IMR-90 (cell line): ENCODE results near the gene MBIP. TPM values are rescaled to one million over a fixed set of nuclear protein-coding genes. Genes with fewer than 3 reads are reported as not detected.

Source experiments
- ATAC-seq: fragments of 200-7000 bp; cut with Tn5 transposase; 2 replicates; pipeline ENCODE4 v1.9.1; 2020; ENCODE audit warnings: low read depth, mild to moderate bottlenecking, moderate library complexity
- BruUV-seq: library from RNA; stranded (reverse); fragments of 400-500 nt; replicated peaks from 2 replicates; lab custom pipeline; 2021; lab: Mats Ljungman, UMichigan
- CTCF ChIA-PET: fragments of 300-600 bp; formaldehyde crosslinking; extraction: SDS; loops from one replicate; lab custom pipeline; 2021; ENCODE audit warnings: antibody characterized with exemption; lab: Yijun Ruan, JAX
- POLR2A ChIA-PET: fragments of 300-600 bp; sonication (Branson Sonifier 250); formaldehyde crosslinking; loops from one replicate; lab custom pipeline; 2022; ENCODE audit warnings: antibody characterized with exemption; ENCODE audit not compliant: unreplicated experiment; lab: Charles Lee
- DNase-seq: peaks from one replicate; pipeline ENCODE4 v3.0.0; 2013
- H2AFZ ChIP-seq: replicated peaks from 2 replicates; pipeline ENCODE3; 2013; ENCODE audit warnings: low read length, mild to moderate bottlenecking; ENCODE audit not compliant: poor library complexity
- H2AK5ac ChIP-seq: 2 replicates; pipeline ENCODE4 v1.6.1; 2013; ENCODE audit warnings: low read depth, low read length, inconsistent platforms
- H2AK9ac ChIP-seq: replicated peaks from 2 replicates; pipeline ENCODE3; 2013; ENCODE audit warnings: mild to moderate bottlenecking, low read depth, low read length, moderate library complexity; ENCODE audit not compliant: poor library complexity
- H2BK120ac ChIP-seq: 2 replicates; pipeline ENCODE4 v1.6.1; 2013; ENCODE audit warnings: low read depth, low read length, inconsistent platforms
- H2BK15ac ChIP-seq: 3 replicates; pipeline ENCODE4 v1.6.1; 2013; ENCODE audit warnings: low read depth, low read length, inconsistent platforms
- H2BK20ac ChIP-seq: 2 replicates; pipeline ENCODE4 v1.6.1; 2013; ENCODE audit warnings: low read depth, mild to moderate bottlenecking, inconsistent platforms, low read length, moderate library complexity
- H2BK5ac ChIP-seq: 2 replicates; pipeline ENCODE4 v1.6.1; 2013; ENCODE audit warnings: mild to moderate bottlenecking, low read depth, low read length, inconsistent platforms; ENCODE audit not compliant: poor library complexity, severe bottlenecking
- H3K14ac ChIP-seq: replicated peaks from 2 replicates; pipeline ENCODE4 v1.6.1; 2013; ENCODE audit warnings: low read depth, low read length, inconsistent platforms
- H3K18ac ChIP-seq: 2 replicates; pipeline ENCODE4 v1.6.1; 2013; ENCODE audit warnings: low read depth, low read length, control low read depth
- H3K23ac ChIP-seq: 2 replicates; pipeline ENCODE4 v1.6.1; 2013; ENCODE audit warnings: low read depth, low read length, inconsistent platforms
- H3K27ac ChIP-seq: 2 replicates; pipeline ENCODE4 v1.5.1; 2013; ENCODE audit warnings: mild to moderate bottlenecking, control low read depth, low read length; ENCODE audit not compliant: insufficient read depth
- H3K27me3 ChIP-seq: 2 replicates; pipeline ENCODE4 v1.6.1; 2013; ENCODE audit warnings: low read length; ENCODE audit not compliant: control insufficient read depth, insufficient read depth
- H3K36me3 ChIP-seq: 2 replicates; pipeline ENCODE4 v1.6.1; 2013; ENCODE audit warnings: low read length, mixed read lengths; ENCODE audit not compliant: control insufficient read depth, insufficient read depth
- H3K4ac ChIP-seq: 2 replicates; pipeline ENCODE4 v1.6.1; 2013; ENCODE audit warnings: low read depth, low read length, inconsistent platforms
- H3K4me1 ChIP-seq: 2 replicates; pipeline ENCODE4 v1.6.1; 2013; ENCODE audit warnings: low read length, mixed read lengths; ENCODE audit not compliant: control insufficient read depth, insufficient read depth
- H3K4me2 ChIP-seq: 2 replicates; pipeline ENCODE4 v1.6.1; 2013; ENCODE audit warnings: low read depth, mild to moderate bottlenecking, control low read depth, low read length, moderate library complexity
- H3K4me3 ChIP-seq: 2 replicates; pipeline ENCODE4 v1.5.1; 2013; ENCODE audit warnings: low read depth, mild to moderate bottlenecking, control low read depth, low read length, moderate library complexity; ENCODE audit not compliant: insufficient read depth
- H3K56ac ChIP-seq: 2 replicates; pipeline ENCODE4 v1.6.1; 2013; ENCODE audit warnings: low read length, inconsistent platforms; ENCODE audit not compliant: insufficient read depth; ENCODE audit errors: extremely low read depth
- H3K79me1 ChIP-seq, 2 experiments: 2 replicates each; pipeline ENCODE4 v1.6.1; 2013; ENCODE audit warnings: low read length in 2 of 2, inconsistent platforms in 1 of 2, low read depth in 1 of 2
- H3K9ac ChIP-seq: 2 replicates; pipeline ENCODE4 v1.6.1; 2013; ENCODE audit warnings: low read depth, low read length, control low read depth
- H3K9me1 ChIP-seq: 2 replicates; pipeline ENCODE4 v1.6.1; 2013; ENCODE audit warnings: low read length, inconsistent platforms; ENCODE audit not compliant: insufficient read depth
- H3K9me3 ChIP-seq: 2 replicates; pipeline ENCODE4 v1.6.1; 2013; ENCODE audit warnings: low read length; ENCODE audit not compliant: control insufficient read depth, insufficient read depth
- H4K20me1 ChIP-seq: 2 replicates; pipeline ENCODE4 v1.6.1; 2013; ENCODE audit warnings: low read length, inconsistent platforms; ENCODE audit not compliant: insufficient read depth
- H4K5ac ChIP-seq: 2 replicates; pipeline ENCODE4 v1.6.1; 2013; ENCODE audit warnings: mild to moderate bottlenecking, low read depth, low read length, control low read depth
- H4K8ac ChIP-seq, 2 experiments: 2 replicates each; pipeline ENCODE4 v1.6.1; 2013; ENCODE audit warnings: low read depth in 2 of 2, low read length in 2 of 2, control low read depth in 1 of 2, inconsistent platforms in 1 of 2
- H4K91ac ChIP-seq: 2 replicates; pipeline ENCODE4 v1.6.1; 2013; ENCODE audit warnings: low read depth, low read length, inconsistent platforms; ENCODE audit not compliant: insufficient read depth
- CHD1 ChIP-seq: IDR thresholded peaks from 2 replicates; pipeline ENCODE4 v1.6.1; 2012; ENCODE audit warnings: low read depth, low read length, improper control_type of control experiment
- WGBS, 2 experiments: methylation state at CpG; one replicate each; pipeline versions ENCODE4 v1.1.5 to v1.1.7; 2013; ENCODE audit warnings: missing lambda C conversion rate in 2 of 2; ENCODE audit not compliant: insufficient read length in 1 of 2; ENCODE audit errors: extremely low coverage in 2 of 2; 5-methylcytosine and 5-hydroxymethylcytosine counted together
- dilution Hi-C: fragments of 300-500 bp; cut with HindIII; formaldehyde crosslinking; loops from one replicate; pipeline ENCODE4 v1.14.3; 2018; ENCODE audit warnings: low sequenced_read_pairs; ENCODE audit not compliant: unreplicated experiment
- in situ Hi-C: fragments of 300-500 bp; cut with MboI; formaldehyde crosslinking; loops from 3 replicates; pipeline ENCODE4 v1.14.3; 2019; ENCODE audit warnings: low sequenced_read_pairs, inconsistent platforms, mixed read lengths
- intact Hi-C: fragments of 100-400 bp; cut with micrococcal nuclease; formaldehyde crosslinking; loops from 2 replicates; pipeline ENCODE4 v1.10.0; 2022
- polyA plus RNA-seq, 3 experiments: library from polyadenylated mRNA; depleted of rRNA; stranded (reverse); fragments of >200 nt; gene quantifications; 2 replicates each; pipeline ENCODE4 v1.2.3, GENCODE V29; 2012; ENCODE audit warnings: low replicate concordance in 1 of 3
- total RNA-seq: library from RNA; depleted of rRNA; stranded (reverse); fragments of >200 nt; gene quantifications from 2 replicates; pipeline ENCODE4 v1.2.3, GENCODE V29; 2012

The MBIP gene
- total and polyA plus RNA-seq, 2 of the 4 experiments (the other 2 are of a cell fraction), result 9.3 to 17.4 TPM

- intact Hi-C loops, result no loop called here
- Histone ChIP-seq H3K23ac (no peak overlapping the region), H3K27me3 (peaks cover 23% of the 10 kb centered on the region), H3K4me1 (no peaks in the 10 kb centered on the region), H3K4me2 (no peak overlapping the region), H4K91ac (no peak overlapping the region), H2AK9ac (no peak overlapping the region), H3K56ac (no peak overlapping the region), H2BK15ac (no peak overlapping the region), H3K36me3 (no peaks in the 10 kb centered on the region), H3K4ac (no peak overlapping the region), H2AK5ac (no peak overlapping the region), H4K20me1 (no peaks in the 10 kb centered on the region), H3K14ac (no peak overlapping the region), H3K18ac (no peak overlapping the region), H4K5ac (no peak overlapping the region), H3K9me1 (no peaks in the 10 kb centered on the region), H3K79me1 (no peaks in the 10 kb centered on the region), H3K9me3 (no peaks in the 10 kb centered on the region), H2BK120ac (no peak overlapping the region), H3K9ac (no peak overlapping the region), H2AFZ (no peak overlapping the region), H3K4me3 (no peak overlapping the region), H2BK20ac (no peak overlapping the region), H3K27ac (no peak overlapping the region), H4K8ac (no peak overlapping the region), H2BK5ac (no peak overlapping the region)
- ATAC-seq, result no peak
- TF ChIP-seq CHD1, result no peak
- CTCF ChIA-PET, result no interaction called here
- BruUV-seq, result no TSS peak
- WGBS, 2 experiments, result no CpG with 5 or more reads among the region's 2 CpGs
- in situ Hi-C loops, result no loop called here
- POLR2A ChIA-PET, result no interaction called here
- DNase-seq, result no peak
- dilution Hi-C loops, result no loop called here
Observed at GRCh38 chr14:36260970-36261640, 59.3 kb downstream of the MBIP start.
